Activated gamma-delta T cell (primary cell): ENCODE measurements around the gene USP36.
"Not testable (repeated sequence)": the region's sequence is repeated elsewhere in the genome, so short reads cannot be mapped to it uniquely, and the experiment has no call there.

Experiments
- DNase-seq: peaks from one replicate; lab custom pipeline; 2025; lab: John Stamatoyannopoulos, UW

Gene USP36

DNA sequence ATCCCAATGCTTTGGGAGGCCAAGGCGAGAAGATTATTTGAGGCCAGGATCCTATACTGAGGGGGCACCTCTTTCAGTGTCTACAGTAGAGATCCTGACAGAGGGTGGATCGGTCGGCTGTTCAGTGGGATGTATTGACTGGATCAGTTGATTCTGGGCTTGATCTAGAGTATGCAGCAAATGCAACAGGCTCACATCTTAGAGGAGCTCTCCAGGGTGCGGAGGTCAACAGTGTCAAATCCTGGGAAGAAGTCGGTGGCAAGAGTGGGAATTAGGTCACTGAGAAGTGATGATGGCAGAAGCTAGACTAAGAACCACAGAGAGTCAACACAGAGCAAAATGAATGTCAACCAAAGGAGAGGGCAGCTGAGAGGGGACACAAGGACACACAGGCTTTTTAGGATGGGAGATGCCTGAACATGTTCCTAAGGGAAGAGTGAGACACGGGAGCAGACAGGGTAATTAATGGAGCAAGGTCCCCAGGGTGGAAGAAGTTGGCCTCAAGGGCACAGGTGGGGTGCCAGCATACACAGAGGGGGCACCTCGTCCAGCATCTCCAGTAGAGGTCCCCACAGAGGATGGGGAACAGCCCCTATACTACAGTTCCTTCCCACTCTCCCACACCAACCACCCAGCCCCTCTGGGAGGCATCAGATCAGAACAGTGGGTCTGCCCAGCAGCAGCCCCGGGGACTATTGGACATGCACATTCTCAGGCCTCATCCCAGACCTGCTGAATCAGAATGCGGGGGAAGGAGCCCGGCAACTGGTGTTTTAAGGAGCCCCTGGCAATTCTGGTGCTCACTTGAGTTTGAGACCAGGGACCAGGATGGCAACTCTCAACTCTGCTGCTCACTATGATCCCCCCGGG lies 48.5 kb downstream of the USP36 start:
- DNase-seq: no peak

DNA sequence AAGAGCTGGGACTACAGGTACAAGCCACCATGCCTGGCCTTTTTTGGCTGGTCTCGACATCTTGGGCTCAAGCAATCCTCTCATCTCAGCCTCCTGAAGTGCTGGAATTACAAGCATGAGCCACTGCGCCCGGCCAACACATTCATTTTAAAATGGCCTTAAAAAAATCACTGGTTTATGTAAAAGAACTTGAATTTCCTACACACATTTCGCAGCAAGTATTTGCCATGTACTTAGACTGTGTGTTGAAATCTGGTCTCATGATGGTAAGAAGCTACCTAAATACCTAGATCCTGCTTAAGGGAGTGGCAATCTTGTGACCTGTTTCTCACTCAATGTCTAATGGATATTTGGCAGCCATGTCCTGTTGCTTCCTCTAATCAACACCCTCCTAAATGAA lies 50.1 kb downstream of the USP36 start:
- DNase-seq: no peak

DNA sequence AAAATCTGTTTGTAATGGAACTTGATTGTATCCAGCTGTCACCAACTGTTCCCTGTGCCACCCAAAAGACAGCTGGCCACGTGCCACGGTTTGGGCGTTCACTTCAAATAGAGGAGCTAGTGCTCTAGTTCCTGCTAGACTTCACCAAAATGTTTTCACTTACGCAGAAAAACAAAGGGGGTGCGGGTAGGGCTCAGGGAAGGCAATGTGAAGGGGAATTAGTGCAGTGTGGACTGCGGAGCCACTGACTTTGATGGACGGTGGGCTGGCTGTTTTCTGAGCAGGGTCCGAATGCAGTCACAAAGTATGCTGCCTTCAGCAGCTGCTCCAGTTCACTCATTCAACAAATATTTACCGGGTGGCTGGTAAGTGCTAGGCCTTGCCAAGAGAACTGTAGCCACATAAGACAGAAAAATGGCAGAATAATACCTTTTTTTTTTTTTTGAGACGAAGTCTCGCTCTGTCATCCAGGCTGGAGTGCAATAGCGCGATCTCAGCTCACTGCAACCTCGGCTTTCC lies 50.9 kb downstream of the USP36 start:
- no peak for DNase-seq

DNA sequence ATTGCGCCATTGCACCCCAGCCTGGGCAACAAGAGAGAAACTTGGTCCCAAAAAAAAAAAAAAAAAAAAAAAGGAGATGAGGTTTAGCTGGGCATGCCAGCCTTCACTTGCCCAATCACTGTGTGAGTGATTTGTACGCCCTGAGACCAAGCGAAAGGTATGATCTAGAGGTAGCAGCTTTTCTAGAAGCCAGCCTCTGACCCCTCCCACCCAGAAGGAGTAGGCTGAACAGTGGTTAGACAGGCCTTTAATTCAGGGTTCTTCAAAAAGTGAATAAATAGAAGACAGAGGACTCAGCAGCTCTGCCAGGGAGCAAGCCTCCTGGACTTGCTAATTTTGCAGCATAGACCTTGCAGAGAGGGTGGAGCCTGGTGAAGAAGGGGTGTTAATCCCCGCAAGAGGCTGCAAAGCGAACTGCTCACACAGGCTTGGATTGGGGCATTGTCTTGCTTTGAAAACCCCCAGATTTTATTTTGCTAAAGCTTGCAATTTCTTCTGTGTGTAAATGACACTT lies 51.4 kb downstream of the USP36 start:
- DNase-seq: no peak

DNA sequence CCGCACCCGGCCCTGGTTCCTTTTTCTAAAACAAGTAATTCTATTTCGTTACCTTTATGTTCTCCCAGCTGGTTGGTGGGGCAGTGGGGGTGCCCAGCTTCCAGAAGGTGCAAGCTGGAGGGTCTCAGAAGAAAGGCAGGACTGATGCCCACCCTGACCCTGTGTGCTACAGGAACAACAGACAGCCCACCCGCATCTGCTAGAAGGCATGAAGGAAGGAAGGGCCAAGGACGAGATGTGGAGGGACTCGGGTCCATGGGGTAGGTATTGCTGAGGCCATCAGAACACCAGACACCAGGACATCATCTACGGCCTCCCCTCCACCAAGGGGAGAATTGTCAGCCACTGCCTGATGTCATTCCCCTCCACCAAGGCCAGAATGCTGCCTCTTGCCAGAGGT lies 52.2 kb downstream of the USP36 start:
- DNase-seq: no peak

DNA sequence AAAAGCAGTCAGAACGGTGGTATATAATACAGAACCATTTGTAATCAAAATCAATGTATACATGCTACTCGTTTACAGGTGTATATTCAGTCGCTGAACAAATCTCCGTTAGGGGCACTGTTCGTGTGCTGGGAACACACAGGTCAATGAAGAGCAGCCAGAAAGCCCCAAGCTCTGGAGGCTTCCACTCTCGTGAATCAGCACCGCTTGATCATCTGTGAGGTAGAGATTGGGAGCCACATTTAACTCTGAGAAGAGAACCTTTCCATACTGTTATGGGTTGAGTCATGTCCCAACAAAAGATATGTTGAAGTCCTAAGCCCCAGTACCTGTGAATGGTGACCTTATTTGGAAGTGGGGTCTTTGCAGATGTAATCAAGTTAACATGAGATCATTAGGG lies 53.2 kb downstream of the USP36 start:
- DNase-seq: no peak

DNA sequence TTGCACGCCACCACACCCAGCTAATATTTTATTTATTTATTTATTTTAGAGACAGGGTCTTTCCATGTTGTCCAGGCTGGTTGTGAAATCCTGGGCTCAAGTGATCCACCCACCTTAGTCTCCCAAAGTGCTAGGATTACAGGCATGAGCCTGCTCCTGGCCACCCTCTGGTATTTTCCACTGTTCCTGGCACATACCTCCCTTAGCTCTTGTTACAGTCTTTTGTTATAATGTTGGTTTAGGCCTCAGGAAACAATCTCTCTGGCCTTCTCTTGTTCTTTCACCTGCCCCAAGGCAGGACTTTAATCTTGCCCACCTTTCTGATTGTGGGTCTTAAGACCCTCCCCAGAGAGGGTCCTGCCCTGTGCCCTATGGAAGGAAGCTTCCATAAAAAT lies 55.0 kb downstream of the USP36 start:
- no peak for DNase-seq

DNA sequence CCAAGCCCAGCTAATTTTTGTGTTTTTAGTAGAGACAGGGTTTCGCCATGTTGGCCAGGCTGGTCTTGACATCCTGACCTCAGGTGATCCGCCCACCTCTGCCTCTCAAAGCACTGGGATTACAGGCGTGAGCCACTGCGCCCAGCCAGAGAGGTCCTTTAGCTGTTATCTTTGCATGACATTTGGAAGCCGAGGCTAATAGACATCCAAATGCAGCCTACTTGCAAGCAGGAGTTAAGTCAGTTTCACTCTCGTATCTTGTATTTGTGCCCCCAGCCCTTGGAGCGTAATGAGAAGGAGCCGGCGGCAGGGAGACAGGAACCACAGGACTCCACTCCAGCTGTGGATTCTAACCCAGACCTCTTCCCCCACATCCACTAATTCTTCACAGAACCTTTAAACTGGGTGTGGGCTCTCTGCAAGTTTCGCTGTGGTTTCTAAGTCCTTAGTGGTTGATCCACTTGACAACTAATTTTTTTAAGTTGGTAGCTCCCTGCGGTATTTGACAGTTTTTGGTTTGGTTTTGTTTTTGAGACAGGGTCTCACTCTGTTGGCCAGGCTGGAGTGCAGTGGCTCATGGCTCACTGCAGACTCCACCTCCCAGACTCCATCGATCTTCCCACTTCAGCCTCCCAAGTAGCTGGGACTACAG lies 55.5 kb downstream of the USP36 start:
- DNase-seq: no peak

DNA sequence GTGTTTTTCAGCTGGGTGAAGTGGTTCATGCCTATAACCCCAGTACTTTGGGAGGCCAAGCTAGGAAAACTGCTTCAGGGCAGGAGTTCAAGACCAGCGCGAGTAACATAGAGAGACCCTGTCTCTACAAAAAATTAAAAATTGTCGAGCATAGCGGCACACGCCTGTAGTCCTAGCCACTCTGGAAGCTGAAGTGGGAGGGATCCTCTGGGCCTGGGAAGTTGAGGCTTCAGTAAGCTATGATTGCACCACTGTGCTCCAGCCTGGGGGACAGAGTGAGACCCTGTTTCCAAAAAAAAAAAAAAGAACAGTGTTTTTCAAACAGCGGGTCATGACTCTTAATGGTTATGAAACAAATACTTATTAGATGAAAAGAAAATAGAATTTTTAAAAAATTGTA lies 56.3 kb downstream of the USP36 start:
- DNase-seq: no peak

DNA sequence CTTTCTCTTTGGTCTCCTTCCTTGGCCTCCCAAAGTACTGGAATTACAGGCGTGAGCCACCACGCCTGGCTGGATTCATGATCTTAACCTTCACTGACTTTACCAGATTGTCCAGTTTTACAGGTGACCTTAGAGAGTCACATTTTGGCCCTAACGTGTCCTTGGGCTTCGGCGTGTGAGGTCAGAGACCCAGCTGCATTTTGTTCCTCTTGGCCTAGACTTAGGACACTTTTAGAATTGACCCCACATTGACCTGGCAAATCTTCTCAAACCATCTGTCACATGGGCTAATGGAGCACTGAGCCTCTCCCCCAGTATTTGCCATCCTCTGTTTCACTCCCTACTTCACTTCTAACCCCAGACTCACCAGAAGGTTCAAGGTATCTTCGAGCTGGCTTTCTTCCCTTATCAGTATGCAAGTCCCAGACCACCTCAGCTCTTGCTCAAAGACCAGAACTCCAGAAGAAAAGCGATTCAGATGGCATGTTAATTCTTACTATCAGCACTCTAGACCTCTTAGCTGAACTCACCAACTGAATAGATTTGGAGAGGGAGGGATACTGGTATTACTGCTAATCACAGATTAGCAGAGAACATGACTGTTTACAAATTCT lies 56.8 kb downstream of the USP36 start:
- DNase-seq: no peak

DNA sequence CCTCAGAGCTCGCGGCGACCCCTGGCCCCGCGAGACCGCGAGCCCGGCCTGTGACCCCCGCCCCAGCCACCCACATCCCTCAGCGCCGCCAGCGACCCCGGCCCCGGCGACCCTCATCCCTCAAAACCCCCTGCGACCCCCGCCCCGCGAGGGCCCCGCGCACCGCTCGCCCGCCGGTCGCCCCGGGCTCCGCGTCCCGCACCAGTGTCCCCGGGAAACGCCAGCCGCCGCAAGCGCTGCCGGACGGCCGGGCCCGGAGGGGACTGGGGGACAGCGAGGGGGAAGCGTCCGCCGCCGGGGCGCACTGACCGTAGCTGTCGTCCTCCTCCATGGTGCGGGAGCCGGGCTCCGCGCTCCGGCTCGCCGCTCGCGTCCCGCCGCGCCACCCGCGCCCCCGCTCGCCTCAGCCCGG lies 58.7 kb downstream of the USP36 start, which contains the start of gene CYTH1:
CYTH1 (minus strand) TSS at position 381 of the 412 bp plus-strand sequence; CDS start at position 331, 50 bp downstream.
- DNase-seq: no peak

DNA sequence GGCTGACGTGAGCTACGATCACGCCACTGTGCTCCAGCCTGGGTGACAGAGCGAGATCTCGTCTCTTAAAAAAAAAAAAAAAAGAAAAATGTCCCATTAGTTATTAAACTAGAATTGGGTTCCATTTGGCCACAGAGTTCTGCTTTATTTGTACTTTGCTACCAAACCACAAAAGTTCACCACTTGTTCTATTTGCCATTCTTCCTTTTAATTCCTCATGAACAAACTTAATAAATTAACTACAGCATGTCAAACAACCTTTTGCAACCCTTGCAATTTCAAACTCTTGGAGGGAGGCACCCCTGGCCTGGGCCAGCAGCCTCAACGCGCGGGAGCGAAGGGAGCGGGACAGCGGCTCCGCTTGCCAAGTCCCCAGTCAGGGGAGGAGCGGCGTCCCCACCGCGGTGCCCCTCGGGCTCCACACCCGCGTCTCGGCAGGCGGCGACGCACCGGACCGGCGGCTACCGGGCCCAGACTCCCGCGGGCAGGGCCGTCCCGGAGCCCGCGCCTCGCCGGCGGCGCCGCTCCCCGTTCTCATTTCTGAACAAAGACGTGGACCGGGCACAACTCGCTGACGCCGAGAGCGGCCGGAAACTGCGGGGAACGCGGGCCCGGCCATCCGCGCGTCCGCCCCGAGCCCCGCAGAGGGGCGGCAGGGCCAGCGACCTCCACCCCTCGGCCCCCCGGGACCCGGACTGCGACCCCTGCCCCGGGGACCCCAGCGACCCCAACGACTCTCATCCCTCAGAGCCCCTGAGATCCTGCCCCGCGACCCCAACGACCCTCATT lies 59.3 kb downstream of the USP36 start:
- no peak for DNase-seq

DNA sequence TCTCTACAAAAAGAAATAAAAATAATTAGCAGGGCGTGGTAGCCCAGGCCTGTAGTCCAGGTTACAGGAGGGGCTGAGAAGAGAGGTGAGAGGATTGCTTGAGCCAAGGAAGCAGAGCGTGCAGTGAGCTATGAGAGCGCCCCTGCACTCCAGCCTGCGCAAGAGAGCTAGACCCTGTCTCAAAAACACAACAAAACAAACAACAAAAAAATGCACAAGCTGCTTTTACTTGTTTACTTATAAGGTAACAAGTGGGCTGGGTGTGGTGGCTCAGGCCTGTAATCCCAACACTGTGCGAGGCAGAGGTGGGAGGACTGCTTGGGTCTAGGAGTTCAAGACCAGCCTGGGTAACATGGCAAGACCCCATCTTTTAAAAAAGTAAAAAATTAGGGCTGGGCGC lies 60.3 kb downstream of the USP36 start:
- DNase-seq: no peak

DNA sequence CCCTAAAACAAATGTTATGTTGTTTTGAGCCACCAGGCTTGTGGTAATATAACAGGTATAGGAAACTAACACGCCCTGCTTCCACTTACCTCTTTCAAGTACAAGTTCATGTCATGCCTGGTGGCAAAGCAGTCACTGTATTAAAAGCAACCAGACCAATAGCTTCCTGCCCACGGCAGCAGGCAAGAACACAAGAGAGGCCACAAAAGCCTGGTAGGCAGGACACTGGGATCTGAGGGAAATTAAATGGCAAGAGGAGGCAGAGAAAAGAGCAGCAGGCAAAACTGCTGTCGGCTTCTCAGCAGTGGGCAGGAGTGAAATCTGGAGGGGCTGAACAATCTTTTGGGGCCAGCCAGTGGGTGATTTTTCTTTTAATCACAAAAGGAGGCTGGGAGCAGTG lies 60.8 kb downstream of the USP36 start:
- no peak for DNase-seq

DNA sequence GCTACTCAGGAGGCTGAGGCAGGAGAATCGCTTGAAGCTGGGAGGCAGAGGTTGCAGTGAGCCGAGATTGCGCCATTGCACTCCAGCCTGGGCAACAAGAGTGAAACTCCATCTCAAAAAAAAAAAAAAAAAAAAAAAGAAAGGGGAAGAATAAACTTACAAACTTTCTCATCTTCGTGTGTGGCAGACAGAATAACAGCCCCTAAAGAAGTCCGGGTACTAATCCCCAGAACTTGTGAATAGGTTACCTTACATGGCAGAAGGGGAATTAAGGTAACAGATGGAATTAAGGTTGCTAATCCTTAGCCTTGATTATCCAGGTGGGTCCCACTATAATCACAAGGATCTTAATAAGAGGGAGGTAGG lies 61.3 kb downstream of the USP36 start:
- not testable (repeated sequence) for DNase-seq

DNA sequence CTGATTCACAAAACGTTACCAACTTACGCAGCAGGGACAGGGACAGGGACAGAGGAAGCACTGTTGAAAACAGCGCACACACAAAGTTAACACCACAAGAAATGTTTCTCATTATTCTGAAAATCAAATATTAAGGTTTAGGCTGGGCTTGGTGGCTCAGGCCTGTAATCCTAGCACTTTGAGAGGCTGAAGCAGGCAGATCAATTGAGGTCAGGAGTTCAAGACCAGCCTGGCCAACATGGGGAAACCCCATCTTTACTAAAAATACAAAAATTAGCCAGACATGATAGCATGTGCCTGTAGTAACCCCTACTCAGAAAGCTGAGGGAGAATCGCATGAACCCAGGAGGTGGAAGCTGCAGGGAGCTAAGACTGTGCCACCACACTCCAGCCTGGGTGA lies 62.7 kb downstream of the USP36 start:
- no peak for DNase-seq

DNA sequence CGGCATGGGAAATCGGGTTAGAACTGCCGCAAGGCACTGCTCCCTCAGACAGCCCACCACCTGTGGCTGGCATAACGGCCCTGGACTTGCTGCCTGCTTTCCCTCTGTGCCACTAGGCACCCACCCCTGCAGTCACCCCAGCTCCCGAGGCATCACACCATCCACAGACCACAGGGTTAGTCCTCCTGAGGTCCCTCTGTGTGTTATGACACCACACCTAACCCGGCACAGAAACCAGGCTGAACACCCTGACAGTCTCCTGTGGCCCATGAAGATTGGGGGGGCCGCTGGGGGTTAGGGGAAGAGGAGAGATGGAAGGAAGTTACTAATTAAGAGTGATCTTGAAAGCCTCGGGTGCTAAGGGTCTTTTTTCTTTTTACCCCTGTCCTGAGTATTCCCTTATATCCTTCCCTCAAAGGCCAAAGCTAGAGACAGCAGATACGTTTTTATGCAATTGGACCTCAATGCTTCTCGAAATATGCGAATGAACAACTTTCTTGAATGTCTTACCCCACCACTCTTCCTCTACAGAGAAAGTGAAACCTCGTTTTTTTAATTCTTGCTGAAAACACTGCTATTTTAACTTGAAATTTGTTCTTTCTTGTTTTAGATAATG lies 65.5 kb downstream of the USP36 start:
- DNase-seq: no peak

DNA sequence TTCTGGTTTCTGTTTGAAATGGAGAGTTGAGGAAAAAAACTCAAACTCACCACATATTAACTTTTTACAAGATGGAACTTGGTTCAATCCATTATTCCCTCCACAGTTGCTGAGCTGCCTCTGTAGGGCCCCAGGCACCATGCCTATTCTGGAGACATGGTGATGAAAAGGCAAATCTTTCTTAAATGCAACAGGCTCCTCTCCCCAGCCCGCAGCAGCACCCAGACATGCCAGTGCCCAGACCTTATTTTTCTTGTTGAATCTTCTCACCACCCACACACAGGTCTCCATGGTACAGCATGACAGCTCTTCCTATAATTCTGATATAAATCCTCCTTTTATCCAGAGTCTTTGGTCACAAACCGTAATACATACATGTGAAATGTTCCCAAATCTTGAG lies 66.2 kb downstream of the USP36 start:
- DNase-seq: no peak

DNA sequence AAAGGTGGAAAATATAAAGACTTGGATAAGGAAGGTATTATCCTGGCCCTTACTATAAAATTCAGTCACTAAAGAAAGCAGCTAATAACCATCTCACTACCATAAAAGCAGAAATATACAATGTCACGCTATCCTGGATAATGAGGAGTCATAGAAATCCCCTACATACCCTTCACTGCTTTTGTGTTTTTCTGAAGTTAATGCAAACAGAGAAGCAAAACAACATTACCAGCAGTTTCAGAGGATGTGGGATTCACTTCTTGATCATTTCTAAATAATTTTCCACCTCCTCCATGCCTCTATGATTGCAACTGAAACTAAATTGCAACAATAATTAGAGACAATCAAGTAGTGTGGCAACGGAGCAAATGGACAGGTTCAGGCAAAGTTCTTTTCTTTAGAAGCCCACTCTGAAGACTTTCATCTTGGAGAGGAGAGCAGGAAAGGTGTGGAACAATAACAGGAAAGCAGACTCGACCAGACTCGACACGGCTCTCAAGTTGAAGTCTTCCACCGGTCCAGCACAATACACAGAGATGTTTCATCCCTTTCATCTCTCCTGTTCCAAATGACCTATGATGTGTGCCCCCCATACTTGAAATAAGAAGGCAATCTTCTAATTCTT lies 68.7 kb downstream of the USP36 start:
- no peak for DNase-seq

DNA sequence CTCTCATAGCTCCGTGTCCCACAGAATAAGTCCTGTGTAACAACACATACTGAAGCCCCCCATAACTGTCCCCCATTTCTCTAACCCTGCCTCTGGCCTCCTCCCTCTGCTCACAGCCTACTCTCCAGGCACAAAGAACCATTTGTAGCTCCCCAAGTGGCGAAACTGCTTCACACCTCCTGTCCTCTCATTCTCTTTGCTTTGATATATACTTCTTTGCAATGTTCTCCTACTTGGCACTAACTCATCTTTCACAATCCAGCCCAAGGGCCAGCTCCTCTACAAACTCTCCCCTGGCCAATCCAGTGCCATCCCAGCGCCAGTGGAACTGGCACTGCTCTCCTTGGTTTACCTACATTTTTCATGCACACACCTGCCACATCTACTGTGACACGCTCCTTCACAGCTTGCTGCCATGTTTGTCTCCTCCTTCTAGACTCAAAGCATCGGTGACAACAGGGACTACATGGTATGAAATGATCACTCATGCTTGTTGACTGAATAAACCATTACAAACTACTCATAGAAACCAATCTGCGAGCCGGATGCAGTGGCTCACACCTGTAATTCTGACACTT lies 71.3 kb downstream of the USP36 start:
- no peak for DNase-seq

DNA sequence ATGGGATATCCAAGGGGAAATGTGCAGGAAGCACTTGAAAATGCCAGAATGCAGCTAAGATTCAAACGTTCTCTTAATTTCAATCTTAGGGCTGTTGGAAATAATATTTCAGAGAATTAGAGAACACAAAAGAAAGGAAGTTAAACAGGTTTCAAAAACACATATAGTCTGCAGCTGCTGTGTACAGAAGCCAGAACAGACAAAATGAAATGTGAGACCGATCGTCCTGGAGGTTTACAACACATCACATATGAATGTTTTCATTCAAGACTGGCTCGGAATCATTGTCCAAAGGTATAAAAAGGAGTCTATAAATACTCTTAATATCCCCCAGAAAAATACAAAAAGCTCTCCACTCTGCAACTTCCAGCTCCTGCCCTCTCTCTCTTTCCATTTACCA lies 72.8 kb downstream of the USP36 start:
- no peak for DNase-seq
